ENCODE data around the gene MLANA. TPM values are rescaled to one million over a fixed set of nuclear protein-coding genes. Genes with fewer than 3 reads are reported as not detected.

The MLANA gene
- total RNA-seq, 2 experiments from 2014 or later: not detected

DNA sequence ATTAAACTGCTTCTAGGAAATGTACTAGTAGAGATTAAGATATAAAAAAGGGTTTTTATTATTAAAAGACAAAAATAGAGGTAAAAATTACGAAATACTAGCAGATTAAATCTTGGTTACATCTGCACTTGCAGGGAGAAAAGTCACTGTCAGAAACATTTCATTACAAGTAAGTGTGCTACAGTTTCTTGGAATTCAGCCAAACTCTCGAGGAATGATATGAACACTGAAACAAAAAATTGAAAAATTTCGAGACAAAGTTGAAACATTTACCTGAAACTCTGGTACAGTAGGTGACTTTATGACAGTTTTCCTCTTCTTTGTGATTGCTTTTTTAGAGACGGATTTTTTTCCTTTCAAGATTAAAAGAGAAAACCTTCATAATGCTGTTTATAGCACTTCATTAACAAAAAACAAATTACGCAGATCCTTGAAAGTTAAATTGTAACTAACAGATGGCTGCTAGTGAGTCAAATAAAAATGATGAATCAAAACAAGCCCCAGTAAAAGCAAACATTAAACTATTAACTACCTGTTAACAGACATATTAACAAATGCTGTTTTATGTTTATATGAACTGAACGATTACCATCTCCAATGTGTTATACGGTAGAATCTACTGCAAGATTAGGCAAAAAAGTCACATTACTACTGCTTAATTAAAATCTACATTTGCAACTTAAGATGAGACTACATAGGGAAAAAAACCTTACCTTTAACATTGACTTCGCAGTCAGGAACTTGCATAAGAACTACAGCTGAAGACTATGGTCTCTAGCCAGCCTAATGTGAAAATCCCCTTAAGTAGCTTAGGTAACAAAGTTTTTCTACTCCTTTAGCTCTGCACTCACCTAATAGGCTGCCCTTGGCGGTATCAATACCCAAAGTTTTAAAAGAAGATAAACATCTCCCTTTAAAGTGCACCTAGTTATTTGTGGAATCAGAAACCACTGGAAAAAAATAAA lies 63.3 kb downstream of the MLANA start:
- Mint-ChIP-seq H3K27me3 (no peaks in the 10 kb centered on the region), H3K27ac (no peak overlapping the region), H3K36me3 (ENCODE audit: low read depth) (no peaks in the 10 kb centered on the region), H3K9me3 (no peaks in the 10 kb centered on the region), H3K4me3 (no peak overlapping the region), H3K4me1 (ENCODE audit: low read depth) (peaks cover 11% of the 10 kb centered on the region)
- intact Hi-C loops (cut with micrococcal nuclease): no loop called here
- TF ChIP-seq CTCF (IDR thresholded peaks at IDR 0.05): no peak
- DNase-seq (no peak), ATAC-seq (no peak)
- ChIA-PET CTCF (interaction anchor here (1.1 kb wide), 1 partner anchor 15 kb away, joined by 3 read pairs; no protein-coding TSS in a partner anchor), POLR2A (no interaction called here)

- TF ChIP-seq CTCF (IDR thresholded peaks at IDR 0.05): no peak
- Mint-ChIP-seq H3K4me3 (no peak overlapping the region), H3K9me3 (no peaks in the 10 kb centered on the region), H3K4me1 (ENCODE audit: low read depth) (peaks cover 2% of the 10 kb centered on the region), H3K27me3 (no peaks in the 10 kb centered on the region), H3K36me3 (ENCODE audit: low read depth) (no peaks in the 10 kb centered on the region), H3K27ac (no peak overlapping the region)
- ATAC-seq: no peak
- no peak for DNase-seq
- ChIA-PET CTCF (interaction anchor here (1.9 kb wide), 1 partner anchor 12 kb away, joined by 5 read pairs; no protein-coding TSS in a partner anchor), POLR2A (no interaction called here)
- intact Hi-C loops (cut with micrococcal nuclease): no loop called here
Measured at GRCh38 chr9:5957166-5957565, 66.5 kb downstream of the MLANA start.

GRCh38 chr9:5958273-5958672 lies 67.6 kb downstream of the MLANA start:
- Mint-ChIP-seq H3K9me3 (no peaks in the 10 kb centered on the region), H3K27ac (no peak overlapping the region), H3K4me3 (no peak overlapping the region), H3K27me3 (no peaks in the 10 kb centered on the region), H3K4me1 (ENCODE audit: low read depth) (peaks cover 2% of the 10 kb centered on the region), H3K36me3 (ENCODE audit: low read depth) (no peaks in the 10 kb centered on the region)
- ATAC-seq (no peak), DNase-seq (no peak)
- POLR2A ChIA-PET: interaction anchor here (1.2 kb wide), 1 partner anchor 25 kb away, joined by 3 read pairs; no protein-coding TSS in a partner anchor
- no peak for TF ChIP-seq CTCF (IDR thresholded peaks at IDR 0.05)
- intact Hi-C loops (cut with micrococcal nuclease): no loop called here
- CTCF ChIA-PET: interaction anchor here (1.7 kb wide), 1 partner anchor 9 kb away, joined by 4 read pairs; no protein-coding TSS in a partner anchor

Other genes starting within 250 kb of the MLANA start
- 10 to 100 TPM; 14.7 to 15.9 TPM for gene ERMP1, start 57.8 kb upstream of the MLANA start, total RNA-seq
- gene RANBP6, start 124.7 kb downstream of the MLANA start, total RNA-seq: 10 to 100 TPM; 16.2 to 17.1 TPM